ENCODE measurements around the gene ATP2A3.

Gene ATP2A3

DNA sequence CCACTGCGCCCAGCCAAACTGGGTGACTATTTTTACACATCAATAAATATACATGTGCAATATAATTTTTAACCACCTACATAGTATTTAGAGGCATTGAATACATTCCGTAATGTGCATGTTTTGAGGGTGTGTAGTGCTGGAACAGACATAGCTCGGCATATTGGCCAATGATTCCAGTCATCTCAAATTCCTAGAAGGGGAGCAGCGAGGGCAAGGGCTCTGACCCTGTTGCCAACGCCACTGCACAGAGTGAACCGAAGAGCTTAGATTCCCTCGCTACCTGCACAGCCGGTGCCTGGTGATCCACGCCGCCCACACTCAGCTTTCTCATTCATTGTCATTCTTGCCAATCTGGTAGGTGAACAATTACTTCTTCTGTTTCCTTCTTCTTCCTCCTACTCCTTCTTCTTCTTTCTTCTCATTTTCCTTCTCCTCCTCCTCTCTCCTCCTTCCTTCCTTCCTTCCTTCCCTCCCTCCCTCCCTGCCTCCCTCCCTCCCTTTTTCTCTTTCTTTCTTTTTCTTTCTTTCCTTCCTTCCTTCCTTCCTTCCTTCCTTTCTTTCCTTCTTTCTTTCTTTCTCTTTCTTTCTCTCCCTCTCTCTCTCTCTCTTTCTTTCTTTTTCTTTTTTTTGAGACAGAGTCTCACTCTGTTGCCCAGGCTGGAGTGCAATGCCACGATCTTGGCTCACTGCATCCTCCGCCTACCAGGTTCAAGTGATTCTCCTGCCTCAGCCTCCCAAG lies 26.3 kb upstream of the ATP2A3 start:
- DNase-seq, result peak; percentile 10

DNA sequence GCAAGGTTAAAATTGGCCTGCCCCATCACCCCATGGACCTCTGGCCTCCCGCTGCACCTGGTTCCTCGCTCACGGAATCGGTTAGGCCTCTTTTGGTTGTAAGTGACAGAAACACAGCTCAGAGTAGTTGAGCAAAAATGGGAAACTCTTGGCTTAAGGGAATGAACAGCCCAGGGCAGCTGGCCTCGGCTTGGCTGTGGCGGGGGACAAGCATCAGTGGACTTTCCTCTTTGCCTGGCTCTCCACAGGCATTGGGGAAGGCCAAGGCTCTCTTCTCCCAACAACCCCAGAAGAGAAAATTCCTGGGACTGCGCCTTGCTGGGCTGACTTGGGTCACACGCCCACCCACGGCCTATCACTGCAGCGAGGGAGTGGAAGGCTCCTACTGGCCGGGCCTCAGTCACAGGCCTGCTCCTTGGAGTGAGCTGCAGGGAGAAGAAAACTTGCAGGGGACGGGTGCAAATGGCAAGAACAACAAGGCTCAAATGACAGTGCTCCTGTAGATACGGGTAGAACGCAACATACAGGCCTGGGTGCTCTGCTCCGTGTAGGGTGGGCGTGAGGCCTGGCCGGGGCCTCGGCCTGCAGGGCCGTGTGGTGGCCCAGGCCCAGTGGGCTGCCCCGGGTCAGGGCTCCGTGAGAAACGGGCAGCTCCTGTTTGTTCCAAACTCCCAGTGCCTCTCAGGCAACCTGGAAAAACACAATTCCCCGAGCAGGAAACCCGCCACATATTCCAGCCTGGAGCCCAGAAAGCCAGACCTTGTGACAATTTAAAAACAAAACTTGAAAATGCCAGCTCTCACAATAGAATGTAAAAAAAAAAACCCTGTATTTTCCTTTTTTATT lies 25.0 kb upstream of the ATP2A3 start:
- DNase-seq, result peak; percentile 29

DNA sequence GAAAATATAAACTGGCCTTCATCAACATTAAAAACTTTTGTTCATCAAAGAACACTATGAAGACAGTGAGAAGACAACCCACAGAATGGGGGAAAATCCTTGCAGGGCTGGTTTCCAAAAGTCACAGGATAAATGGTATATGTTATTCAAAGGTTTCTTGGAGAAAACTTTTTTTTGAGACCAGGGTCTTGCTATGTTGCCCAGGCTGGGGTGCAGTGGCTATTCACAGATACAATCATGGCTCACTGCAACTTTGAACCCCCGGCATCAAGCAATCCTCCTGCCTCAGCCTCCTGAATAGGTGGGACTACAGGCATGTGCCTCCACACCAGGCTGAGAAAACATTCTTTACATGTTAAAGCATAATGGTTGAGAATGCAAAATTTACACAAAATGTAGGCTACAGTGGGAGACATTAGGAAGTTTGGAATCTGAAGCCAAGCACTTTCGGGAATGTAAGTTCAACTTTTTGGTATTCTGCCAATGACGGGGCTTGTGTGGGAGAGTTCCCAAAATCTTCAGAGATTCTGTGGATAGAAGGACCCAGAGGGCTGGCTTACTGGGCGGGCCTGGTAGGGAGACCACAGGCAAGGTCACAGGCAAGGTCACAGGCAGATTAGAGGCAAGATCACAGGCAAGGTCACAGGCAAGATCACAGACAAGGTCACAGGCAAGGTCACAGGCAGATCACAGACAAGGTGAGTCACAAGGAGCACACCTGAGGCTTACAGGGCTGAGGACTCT lies 24.2 kb upstream of the ATP2A3 start:
- peak; percentile 35 for DNase-seq

DNA sequence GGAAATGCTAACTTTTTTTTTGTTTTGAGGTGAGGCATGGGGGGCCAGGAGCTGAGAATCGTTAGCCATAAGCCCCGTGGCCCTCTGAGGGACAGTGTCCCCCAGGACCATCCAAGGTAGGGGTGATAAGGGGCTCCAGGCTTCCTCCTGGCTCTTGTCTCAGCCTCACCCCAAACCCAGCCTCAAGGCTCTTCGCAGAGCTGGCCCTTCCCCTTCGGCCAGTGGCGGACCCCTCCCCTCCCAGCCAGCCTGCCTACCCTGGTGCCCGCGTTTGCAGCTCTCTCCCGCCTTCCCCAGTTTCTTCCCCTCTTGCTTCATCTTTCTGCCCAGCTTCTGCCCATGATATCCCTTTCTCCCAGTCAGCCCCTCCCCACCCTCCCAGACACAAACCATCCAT lies 22.7 kb upstream of the ATP2A3 start:
- DNase-seq, result peak; percentile 13

DNA sequence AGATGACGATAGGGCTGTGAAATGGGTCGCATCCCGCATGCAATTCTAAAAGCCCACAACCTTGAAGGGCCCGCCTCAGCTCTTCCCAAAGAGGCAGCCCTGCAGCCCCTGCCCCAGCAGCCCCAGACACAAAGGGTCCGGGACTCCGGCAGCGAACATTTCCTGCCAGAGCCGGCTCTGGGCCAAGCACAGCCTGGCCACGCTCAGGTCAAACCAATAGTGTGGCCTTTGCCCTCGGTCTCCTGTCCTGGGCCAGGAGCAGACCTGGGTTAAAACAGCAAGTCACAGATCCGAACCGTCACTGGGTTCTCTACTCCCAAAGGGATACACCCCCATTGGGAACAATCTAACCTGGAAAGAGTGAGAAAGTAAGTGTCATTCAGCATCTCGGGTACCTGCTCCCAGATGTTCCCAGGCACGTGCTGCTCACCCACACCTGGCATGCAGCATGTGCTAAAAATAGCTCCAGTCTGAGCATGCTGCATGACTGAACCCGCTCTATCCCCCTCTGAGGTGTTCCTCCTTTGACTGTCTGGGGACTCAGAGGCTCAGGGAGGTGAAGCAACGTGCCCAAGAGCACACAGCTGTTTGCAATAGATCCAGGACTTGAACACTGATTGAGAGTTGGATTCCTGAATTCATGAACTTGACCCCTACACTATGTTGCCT lies 22.2 kb upstream of the ATP2A3 start:
- DNase-seq, result peak; percentile 20

DNA sequence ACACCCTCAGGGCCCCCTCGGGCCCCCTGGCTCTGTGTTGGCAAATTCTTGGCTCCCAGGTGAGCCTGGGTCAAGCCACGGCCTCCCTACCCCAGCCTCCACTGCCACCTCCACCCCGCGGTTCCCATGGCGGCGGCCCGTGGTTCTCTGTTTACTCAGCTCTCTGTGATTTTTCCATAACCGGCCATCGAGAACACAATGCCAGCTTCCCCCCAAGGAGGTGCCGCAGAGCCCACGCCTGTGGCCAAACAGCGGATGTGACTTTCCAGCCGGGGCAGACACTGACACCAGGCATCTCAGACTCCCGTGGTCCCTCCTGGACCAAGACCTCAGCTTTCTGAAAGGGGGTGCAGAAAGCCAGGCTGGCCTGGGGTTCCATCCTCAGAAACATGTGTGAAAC lies 21.6 kb upstream of the ATP2A3 start:
- DNase-seq, result peak; percentile 17

DNA sequence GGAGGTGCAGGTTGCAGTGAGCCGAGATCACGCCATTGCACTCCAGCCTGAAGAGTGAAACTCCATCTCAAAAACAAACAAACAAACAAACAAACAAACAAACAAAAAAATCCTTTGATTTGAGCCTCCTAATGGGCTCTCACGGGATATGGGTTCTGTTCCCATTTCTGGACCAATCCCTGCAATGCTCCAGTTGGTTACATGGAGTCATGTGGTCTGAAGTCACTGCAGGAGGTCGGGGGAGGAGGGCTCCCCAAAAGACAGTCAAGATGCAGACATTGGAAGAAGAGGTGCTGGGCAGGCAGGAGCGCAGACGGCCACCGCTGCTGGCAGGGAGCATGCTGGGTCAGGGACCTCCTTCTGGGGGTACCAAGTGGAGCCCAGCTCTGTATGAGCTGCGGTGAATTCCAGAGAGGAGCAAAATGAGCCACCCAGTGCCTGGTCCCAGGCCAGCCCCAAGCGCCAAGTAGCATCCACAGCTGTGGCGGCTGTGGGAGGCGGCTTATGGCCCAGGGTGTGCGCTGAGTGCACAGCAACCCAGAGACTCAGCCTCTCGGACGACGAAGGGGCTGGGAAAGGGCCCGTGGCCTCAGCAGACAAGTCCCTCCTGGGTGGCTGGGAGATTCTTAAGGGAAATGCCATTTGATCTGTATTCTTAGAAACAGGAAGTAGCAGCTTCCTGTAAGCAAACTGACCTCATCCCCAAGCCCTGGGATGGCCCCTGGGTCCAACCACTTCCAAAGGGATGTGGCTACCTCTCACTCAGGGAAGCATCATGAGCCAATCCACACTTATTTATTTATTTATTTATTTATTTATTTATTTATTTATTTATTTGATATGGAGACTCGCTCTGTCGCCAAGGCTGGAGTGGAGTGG lies 19.6 kb upstream of the ATP2A3 start:
- peak; percentile 40 for DNase-seq

DNA sequence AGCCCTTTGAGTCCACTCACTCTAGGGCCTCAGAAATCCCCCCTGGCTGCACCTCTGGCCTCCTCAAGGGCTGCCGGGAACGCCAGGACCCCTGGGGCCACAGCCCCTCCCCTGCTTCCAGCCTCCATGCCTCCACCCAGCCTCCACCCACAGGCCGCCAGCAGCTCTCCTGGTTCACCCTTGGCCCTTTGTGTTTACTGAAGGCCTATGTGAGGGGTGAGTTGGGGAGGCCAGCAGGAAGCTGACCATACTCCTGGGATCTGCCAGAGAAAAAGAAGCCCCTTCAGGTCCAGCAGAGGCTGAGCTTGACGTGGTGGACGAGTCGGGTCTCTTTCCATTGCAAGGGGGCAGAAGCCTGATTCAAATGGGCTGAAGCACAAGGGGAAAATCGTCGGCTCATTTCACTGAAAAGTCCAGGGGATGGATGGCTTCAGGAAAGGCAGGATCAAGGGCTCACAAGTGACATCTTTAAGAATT lies 18.3 kb upstream of the ATP2A3 start:
- peak; percentile 4 for DNase-seq

DNA sequence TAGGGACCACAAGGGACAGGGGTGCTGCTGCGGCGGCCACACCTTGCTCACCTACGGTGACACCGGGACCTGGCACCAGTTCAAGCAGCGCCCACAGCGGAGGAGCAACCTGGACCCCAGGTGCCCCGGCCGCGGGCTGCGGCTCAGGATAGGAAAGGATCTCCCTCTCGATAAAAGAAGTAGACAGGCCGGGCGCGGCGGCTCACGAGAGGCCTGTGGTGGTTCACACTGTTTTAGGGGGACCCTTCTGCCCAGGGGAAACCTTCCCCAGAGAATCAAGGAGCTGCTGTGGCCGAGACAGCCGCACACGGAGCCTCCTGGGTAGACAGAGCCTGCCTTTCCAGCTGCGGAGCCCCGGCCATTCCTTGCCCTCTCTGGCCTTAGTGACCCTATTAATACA lies 17.9 kb upstream of the ATP2A3 start:
- DNase-seq, result peak; percentile 9

DNA sequence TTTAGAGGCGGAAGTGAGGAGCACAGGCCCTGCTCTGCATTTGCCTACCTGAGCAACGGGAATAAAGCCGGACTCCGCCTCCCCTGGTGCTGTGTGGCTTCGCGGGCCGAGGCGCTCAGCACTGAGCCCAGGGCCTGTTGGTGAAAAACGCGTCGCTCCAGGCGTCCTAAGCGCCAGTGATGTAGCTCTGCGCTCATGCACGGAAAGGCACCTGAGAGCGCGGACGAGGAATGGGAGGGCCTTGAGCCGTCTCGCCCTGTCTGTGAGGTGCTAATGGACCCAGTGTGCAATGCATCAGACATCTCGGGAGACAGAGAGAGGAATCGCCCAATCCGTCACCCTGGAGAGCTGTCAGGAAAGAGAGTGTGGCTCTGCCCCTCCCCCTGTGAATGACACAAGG lies 17.2 kb upstream of the ATP2A3 start:
- DNase-seq, result peak; percentile 7

DNA sequence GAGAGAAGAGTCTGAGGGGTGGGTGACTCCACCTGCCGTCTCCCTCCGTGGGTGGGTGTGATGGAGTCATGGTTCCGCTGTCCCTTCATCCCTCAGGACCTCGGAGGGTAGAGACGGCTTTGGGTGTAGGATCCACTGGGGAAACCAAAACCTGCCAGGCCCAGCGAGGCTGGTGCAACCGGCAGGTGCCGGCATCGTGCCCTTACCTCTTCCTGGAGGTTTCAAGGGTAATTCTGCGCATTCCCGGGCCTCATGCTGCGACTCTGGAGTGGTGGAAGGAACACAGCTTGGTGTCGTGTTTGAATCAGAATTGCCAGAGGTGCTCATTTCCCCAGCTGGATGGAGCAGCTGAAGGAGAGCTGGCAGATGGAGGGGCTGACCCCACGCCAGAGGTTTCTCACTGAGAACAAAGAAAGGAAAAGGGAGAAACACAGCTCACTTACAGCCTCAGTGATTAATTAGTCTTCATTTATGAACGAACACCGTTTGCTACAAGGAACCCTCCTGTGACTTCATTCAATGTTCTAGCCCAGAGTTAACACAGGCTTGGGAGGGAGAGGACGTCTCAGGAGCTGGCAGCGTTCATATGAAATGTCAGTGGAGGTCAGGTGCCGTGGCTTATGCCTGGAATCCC lies 16.3 kb upstream of the ATP2A3 start:
- peak; percentile 19 for DNase-seq

DNA sequence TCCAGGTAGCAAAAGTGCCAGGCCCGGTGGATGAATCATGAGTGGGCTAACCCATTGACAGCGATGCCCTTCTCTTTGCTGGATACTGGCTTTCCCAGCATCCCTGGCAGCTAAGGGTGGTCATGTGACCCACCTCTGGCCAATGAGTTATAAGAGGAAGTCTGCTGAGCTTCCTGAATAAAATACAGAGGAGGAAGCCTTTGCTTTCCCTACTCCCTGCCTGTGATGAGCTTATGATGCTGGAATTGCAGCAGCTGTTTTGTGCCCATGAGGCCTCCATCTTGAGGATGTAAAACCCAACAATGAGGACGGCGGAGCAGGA lies 15.0 kb upstream of the ATP2A3 start:
- peak; percentile 14 for DNase-seq

DNA sequence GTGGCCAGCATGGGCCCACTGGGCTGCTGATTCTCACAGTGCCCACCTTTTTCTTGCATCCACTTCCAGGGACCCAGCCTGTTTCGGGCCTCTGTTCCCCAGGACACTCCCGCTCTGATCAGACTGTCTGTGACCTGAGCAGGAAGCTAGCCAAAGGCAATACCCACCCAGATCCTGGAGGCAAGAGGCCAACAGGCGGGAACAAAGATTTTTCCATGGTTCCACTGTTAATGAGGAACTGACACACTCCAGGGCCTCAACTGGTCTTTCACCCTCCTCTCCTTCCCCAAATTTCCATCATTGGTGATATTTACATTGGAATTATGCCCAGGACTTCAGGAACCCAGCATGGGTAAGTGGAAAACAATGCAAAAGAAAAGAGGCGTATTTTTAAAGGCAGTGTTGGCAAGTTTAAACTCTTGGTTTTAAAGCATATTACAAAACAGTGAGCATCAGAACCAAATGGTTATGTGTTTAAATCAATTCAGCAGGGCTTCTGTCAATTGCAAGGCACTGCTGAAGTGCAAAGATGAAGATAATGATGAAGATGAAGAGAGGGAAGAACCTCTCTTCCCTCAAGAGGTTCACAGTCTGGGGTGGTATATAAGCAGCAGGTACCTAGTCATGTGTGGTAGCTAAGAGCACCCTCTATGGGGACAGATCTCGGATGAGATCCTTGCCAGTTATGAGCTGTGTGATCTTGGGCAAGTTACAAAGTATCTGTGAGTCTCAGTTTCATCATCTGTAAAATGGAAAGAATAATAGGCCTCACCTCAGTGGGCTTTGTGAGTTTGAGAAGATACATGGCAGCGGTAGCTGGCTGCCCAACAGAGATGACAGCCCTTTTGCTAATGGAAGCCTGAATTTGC lies 14.4 kb upstream of the ATP2A3 start:
- peak; percentile 25 for DNase-seq

DNA sequence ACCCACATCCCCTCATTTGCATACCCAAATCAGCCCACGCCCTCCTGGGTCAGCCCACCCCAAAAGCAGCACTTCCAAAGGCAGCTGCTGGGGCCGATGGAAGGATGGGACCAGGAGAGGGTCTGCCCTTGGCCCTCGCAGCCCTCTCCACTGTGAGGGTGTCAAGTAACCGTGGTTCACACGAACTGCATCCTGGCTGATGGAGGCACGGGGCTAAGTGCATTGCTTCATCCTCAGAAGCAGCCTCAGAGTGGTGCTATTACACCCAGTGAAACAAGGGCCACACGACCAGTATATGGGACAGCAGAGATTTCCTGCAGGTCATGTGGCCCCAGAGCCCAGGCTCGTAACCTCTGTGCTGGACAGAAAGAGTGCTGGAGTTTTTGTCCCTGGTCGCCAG lies 13.2 kb upstream of the ATP2A3 start:
- peak; percentile 27 for DNase-seq

DNA sequence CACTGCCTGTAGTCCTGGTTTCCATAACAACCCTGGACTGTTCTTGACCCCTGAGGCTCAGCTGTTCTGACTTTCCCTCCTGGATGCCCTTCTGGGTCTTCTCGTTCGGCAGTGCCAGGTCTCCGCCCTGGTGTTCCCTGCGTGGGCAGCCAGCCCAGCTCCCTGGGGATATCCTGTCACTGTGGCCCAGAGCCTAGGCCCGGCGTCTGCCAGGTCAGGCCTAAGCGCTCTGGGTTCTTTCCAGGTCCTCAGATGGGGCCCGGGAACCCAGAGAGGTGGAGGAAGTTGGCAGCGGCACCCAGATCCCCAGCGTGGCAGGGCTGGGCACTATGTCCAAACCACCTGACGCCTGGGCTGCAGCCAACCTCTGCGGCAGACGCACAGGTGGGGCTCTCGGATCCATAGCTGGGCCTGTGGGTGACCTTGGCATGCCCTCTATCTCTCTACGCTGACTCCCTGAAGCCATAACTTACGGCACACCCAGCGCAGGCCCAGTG lies 12.5 kb upstream of the ATP2A3 start:
- DNase-seq, result peak; percentile 27

DNA sequence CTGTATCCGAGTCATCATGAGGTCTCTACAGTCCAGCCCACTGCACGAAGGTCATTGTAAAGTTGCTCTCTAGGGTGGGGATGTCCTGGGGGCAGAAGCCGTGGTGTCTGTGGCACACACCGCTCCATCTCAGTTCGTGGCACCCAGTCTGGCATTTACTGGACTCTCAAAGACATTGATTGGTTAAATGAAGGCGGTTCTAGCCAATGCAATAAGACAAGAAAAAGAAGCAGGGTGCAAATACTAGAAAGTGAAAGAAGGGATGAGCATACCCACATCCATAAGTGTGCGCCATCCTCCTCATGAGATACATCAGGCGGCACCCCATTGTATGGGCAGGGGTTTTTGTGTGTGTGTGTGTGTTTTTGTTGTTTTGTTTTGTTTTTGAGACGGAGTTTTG lies 10.7 kb upstream of the ATP2A3 start:
- DNase-seq, result no peak

DNA sequence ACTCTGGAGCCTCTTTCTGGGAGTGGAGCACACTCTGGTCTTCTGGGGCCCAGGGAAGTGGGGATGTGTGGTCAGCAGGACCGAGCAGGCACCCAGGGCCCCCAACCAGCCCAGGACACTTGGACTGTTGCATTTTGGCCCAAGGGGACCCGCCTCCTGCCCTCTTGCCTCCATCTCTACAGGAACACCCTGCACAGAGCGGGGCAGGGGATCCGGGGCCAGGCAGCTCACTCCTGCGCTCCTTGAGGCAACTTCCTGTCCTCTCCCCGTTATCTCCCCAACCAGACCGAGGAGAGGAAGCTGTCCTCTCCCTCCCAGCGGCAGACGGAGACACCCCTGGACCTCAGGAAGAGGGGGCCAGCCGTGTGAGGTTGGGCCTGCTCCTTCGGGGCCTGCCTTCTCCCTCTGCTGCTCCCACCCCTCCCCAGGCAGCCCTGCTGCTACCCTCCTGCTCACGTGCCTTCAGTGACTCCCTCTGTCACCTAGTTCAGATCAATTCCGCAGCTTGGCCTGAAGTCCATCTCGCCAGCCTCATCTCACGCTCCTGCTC lies 10.0 kb upstream of the ATP2A3 start:
- DNase-seq, result peak; percentile 15

DNA sequence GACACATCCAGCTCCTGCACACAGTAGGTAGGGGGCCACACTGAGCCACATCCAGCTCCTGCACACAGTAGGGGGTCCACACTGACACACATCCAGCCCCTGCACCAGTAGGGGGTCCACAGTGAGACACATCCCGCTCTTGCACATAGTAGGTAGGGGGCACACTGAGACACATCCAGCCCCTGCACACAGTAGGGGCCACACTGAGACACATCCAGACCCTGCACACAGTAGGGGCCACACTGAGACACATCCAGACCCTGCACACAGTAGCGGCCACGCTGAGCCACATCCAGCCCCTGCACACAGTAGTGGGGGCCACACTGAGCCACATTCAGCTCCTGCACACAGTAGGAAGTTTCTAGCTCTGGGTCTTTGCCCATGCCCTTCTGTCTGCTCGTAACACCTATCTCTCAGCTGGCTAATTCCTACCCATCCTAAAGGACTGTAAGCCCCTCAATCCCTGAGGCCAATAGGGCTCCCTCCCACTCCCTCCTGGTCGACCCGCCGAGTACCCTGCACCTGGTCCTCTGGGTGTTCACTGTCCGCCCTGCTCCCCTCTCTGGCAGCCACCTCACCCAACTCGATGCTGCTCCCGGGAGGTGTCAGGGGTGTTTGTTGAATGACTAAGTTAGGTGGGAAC lies 9.4 kb upstream of the ATP2A3 start:
- DNase-seq, result peak; percentile 9

DNA sequence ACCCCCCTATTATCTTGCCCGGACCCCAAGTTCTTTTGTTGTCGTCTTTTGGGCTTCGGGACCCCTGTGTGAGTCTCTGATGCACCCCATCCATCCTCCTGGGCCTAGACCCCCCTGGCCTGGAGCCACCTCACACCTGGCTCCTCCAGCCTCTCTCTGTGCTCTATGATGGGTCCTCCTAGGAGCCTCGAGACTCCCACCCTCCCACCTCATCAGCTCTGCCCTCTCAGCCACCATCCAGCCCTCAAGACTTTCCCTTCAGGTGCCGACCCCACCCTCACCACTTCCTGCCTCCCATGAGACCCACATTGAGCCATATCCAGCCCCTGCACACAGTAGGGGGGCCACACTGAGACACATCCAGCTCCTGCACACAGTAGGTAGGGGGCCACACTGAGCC lies 8.7 kb upstream of the ATP2A3 start:
- DNase-seq, result peak; percentile 13
